OCI-LY1 (cell line): ENCODE results near the gene SLC25A38.

ENCODE experiments used
- H2AFZ ChIP-seq: fragments of 200-600 bp; sonication (generic), shearing (Covaris generic); 2 replicates; pipeline ENCODE4 v1.6.0; 2014; ENCODE audit warnings: antibody characterized with exemption, mild to moderate bottlenecking, low read length
- H3F3A ChIP-seq: fragments of 200-600 bp; sonication (generic), shearing (Covaris generic); 2 replicates; pipeline ENCODE4 v1.6.0; 2014; ENCODE audit warnings: mild to moderate bottlenecking, antibody characterized with exemption, low read length, moderate library complexity; ENCODE audit not compliant: insufficient read depth
- H3K27ac ChIP-seq: fragments of 200-600 bp; sonication (generic); 2 replicates; pipeline ENCODE4 v1.5.1; 2014; ENCODE audit warnings: low read length, mixed run types, mild to moderate bottlenecking, low read depth; ENCODE audit not compliant: poor library complexity, severe bottlenecking
- H3K27me3 ChIP-seq: fragments of 200-600 bp; sonication (generic); 2 replicates; pipeline ENCODE4 v1.6.0; 2014; ENCODE audit warnings: antibody characterized with exemption, mild to moderate bottlenecking, low read length, moderate library complexity; ENCODE audit not compliant: insufficient read depth
- H3K36me3 ChIP-seq: fragments of 200-600 bp; sonication (generic); 2 replicates; pipeline ENCODE4 v1.6.1; 2014; ENCODE audit warnings: mild to moderate bottlenecking, antibody characterized with exemption, low read length, moderate library complexity, mixed read lengths; ENCODE audit not compliant: insufficient read depth
- H3K4me1 ChIP-seq: fragments of 200-600 bp; sonication (generic); 2 replicates; pipeline ENCODE4 v1.5.1; 2014; ENCODE audit warnings: mild to moderate bottlenecking, low read length, moderate library complexity; ENCODE audit not compliant: insufficient read depth, severe bottlenecking
- H3K4me2 ChIP-seq: fragments of 200-600 bp; sonication (generic), shearing (Covaris generic); 2 replicates; pipeline ENCODE4 v1.6.1; 2014; ENCODE audit warnings: low read length
- H3K4me3 ChIP-seq: fragments of 200-600 bp; sonication (generic); 2 replicates; pipeline ENCODE4 v1.5.1; 2014; ENCODE audit warnings: low read length, low read depth, mild to moderate bottlenecking, mixed read lengths; ENCODE audit not compliant: poor library complexity, severe bottlenecking
- H3K79me2 ChIP-seq: fragments of 200-600 bp; shearing (Covaris generic); 2 replicates; pipeline ENCODE4 v1.6.1; 2016; ENCODE audit warnings: mixed run types, low read length, mixed read lengths; ENCODE audit not compliant: insufficient read depth
- H3K9ac ChIP-seq: fragments of 200-600 bp; sonication (generic), shearing (Covaris generic); 2 replicates; pipeline ENCODE4 v1.6.1; 2014; ENCODE audit warnings: mild to moderate bottlenecking, low read length, mixed read lengths
- H3K9me2 ChIP-seq: fragments of 200-600 bp; sonication (generic), shearing (Covaris generic); 2 replicates; pipeline ENCODE4 v1.6.1; 2014; ENCODE audit warnings: low read depth, mild to moderate bottlenecking, low read length, mixed read lengths
- H3K9me3 ChIP-seq: fragments of 200-600 bp; shearing (Covaris generic); 2 replicates; pipeline ENCODE4 v1.6.1; 2014; ENCODE audit warnings: low read length, mixed read lengths
- H4K20me1 ChIP-seq: fragments of 200-600 bp; sonication (generic), shearing (Covaris generic); 2 replicates; pipeline ENCODE4 v1.6.0; 2016; ENCODE audit warnings: mild to moderate bottlenecking, low read length; ENCODE audit not compliant: insufficient read depth
- EZH2 ChIP-seq: fragments of 200-600 bp; sonication (generic), shearing (Covaris generic); IDR thresholded peaks from 2 replicates; pipeline ENCODE4 v1.8.0; 2017; ENCODE audit warnings: borderline replicate concordance, mixed run types, mild to moderate bottlenecking, antibody characterized with exemption, low read length, moderate library complexity, mixed read lengths
- TF ChIP-seq, protein P1 (sequence below): fragments of 200-600 bp; sonication (generic), shearing (Covaris generic); IDR thresholded peaks from 2 replicates; pipeline ENCODE4 v1.5.1; 2017; ENCODE audit warnings: mild to moderate bottlenecking, antibody characterized with exemption, low read length, moderate library complexity, mixed read lengths

The SLC25A38 gene

DNA sequence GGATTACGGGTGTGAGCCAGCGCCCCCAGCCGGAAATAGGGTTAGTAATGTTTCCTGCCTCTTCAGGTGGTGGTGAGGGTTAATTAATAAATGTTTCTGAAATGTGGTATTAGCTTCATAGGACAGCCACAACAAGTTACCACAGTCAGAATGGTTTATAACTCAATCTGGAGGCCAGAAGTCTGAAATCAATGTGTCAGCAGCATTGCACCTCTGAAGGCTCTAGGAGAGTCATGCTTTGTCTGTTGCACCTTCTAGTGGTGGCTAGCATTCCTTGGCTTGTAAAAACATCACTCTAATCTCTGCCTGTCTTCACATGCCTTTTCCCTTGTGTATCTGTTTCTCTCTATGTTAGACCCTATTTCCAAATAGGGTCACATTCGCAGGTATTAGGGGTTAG, 15.5 kb downstream of the SLC25A38 start:
- Histone ChIP-seq H3K36me3 (peaks cover 73% of the 10 kb centered on the region), H3K4me1 (no peaks in the 10 kb centered on the region), H3K27ac (no peak overlapping the region)

DNA sequence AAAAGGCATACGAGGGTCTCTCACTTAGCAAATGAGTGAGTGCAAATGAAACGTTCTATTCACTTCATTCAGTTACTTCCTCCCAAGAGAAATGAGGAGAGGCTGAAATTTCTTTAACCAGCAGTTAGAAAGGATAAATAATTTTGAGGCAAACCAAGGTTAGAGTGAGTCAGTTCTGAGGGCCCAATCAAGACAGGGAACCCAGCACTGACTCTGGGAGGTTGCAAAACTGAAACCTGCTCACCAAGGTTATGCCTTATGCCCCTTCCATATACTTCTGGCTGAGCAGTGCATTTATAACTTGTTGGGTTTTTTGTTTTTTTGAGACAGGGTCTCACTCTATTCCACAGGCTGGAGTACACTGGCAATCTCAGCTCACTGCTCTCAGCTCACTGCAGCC, 18.8 kb downstream of the SLC25A38 start:
- Histone ChIP-seq H3K4me3 (no peak overlapping the region), H3K27ac (no peak overlapping the region), H3K27me3 (no peaks in the 10 kb centered on the region), H2AFZ (no peak overlapping the region), H3K9ac (no peak overlapping the region), H3K4me1 (peaks cover 10% of the 10 kb centered on the region), H3F3A (no peaks in the 10 kb centered on the region), H4K20me1 (no peaks in the 10 kb centered on the region), H3K9me3 (no peaks in the 10 kb centered on the region), H3K79me2 (peaks cover 2% of the 10 kb centered on the region), H3K4me2 (no peak overlapping the region), H3K9me2 (no peaks in the 10 kb centered on the region), H3K36me3 (peaks cover 43% of the 10 kb centered on the region)
- TF ChIP-seq, protein P1, sequence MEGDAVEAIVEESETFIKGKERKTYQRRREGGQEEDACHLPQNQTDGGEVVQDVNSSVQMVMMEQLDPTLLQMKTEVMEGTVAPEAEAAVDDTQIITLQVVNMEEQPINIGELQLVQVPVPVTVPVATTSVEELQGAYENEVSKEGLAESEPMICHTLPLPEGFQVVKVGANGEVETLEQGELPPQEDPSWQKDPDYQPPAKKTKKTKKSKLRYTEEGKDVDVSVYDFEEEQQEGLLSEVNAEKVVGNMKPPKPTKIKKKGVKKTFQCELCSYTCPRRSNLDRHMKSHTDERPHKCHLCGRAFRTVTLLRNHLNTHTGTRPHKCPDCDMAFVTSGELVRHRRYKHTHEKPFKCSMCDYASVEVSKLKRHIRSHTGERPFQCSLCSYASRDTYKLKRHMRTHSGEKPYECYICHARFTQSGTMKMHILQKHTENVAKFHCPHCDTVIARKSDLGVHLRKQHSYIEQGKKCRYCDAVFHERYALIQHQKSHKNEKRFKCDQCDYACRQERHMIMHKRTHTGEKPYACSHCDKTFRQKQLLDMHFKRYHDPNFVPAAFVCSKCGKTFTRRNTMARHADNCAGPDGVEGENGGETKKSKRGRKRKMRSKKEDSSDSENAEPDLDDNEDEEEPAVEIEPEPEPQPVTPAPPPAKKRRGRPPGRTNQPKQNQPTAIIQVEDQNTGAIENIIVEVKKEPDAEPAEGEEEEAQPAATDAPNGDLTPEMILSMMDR, result no peak
- TF ChIP-seq EZH2, result no peak

More for the DNA sequence above, 15.5 kb downstream of the SLC25A38 start:
- Histone ChIP-seq H3F3A (no peaks in the 10 kb centered on the region), H4K20me1 (no peaks in the 10 kb centered on the region), H3K4me2 (no peak overlapping the region), H2AFZ (no peak overlapping the region), H3K4me3 (no peak overlapping the region), H3K9me3 (no peaks in the 10 kb centered on the region), H3K79me2 (no peaks in the 10 kb centered on the region), H3K9me2 (no peaks in the 10 kb centered on the region), H3K9ac (no peak overlapping the region), H3K27me3 (no peaks in the 10 kb centered on the region)
- TF ChIP-seq, protein P1, result no peak
- TF ChIP-seq EZH2, result no peak

DNA sequence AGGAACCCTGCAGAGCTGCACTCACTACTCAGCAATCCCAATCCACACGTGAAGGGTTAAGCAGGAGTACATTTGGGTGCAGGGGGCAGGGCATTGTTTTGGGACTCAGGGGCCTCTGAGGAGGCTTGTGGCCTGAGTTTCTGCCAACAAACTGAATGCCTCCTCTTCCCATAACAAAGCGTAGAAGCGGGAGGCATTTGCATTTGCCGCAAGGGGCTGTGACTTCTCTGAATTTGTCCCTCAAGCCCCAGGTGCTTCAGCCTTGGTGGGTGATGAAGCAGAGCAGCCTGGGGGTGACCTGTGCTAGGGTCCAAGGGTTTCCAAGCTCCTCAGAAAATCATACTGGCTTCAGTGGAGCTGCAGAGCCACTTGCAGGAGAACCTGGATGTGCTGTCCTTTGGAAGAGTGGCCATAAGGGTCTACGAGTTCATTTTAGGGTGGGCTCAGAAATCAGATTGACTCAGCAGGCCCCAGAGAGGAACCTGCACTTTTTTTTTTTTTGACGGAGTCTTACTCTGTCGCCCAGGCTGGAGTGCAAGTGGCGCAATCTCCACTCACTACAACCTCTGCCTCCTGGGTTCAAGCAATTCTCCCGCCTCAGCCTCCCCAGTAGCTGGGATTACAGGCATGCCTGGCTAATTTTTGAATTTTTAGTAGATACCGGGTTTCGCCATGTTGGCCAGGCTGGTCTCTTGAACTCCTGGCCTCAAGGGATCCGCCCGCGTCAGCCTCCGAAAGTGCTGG, 21.9 kb downstream of the SLC25A38 start:
- H3F3A ChIP-seq, result no peaks in the 10 kb centered on the region; the same call in 1 of the 2 replicates
- H3K36me3 ChIP-seq, result peaks cover 46% of the 10 kb centered on the region
- H3K4me3 ChIP-seq, result peak overlapping the region; percentile 82
- H3K4me1 ChIP-seq, result peaks cover 38% of the 10 kb centered on the region
- 0 out of 2 replicates have a peak, but pooled peaks cover 3% of the 10 kb centered on the region for H4K20me1 ChIP-seq
- no peak overlapping the region for H3K9ac ChIP-seq
- no peaks in the 10 kb centered on the region for H3K9me2 ChIP-seq
- no peaks in the 10 kb centered on the region for H3K9me3 ChIP-seq
- H3K79me2 ChIP-seq, result peaks cover 17% of the 10 kb centered on the region
- no peak overlapping the region for H3K27ac ChIP-seq
- no peak overlapping the region for H2AFZ ChIP-seq
- no peaks in the 10 kb centered on the region for H3K27me3 ChIP-seq
- peak overlapping the region; percentile 92 for H3K4me2 ChIP-seq
- no peak for TF ChIP-seq EZH2
- TF ChIP-seq, protein P1, result no peak
